Activated CD8-positive, alpha-beta T cell treated with anti-CD3 and anti-CD28 coated beads for 36 hours (primary cell): Measurements from ENCODE around the gene TLNRD1. TPM values are rescaled to one million over a fixed set of nuclear protein-coding genes. Genes with fewer than 3 reads are reported as not detected.
A peak's percentile ranks its signal among the peaks of the same experiment; 100 is the strongest.

Source experiments
- ATAC-seq: fragments of 200-7000 bp; cut with Tn5 transposase; one replicate; pipeline ENCODE4 v1.10.0; 2021; ENCODE audit warnings: mild to moderate bottlenecking, moderate library complexity
- CTCF ChIA-PET: fragments of 350-600 bp; sonication (Branson Sonifier 250); formaldehyde crosslinking; loops from one replicate; lab custom pipeline; 2021; ENCODE audit warnings: antibody characterized with exemption; lab: Charles Lee
- POLR2A ChIA-PET: fragments of 350-600 bp; sonication (Branson Sonifier 250); formaldehyde crosslinking; loops from one replicate; lab custom pipeline; 2021; ENCODE audit warnings: antibody characterized with exemption; lab: Charles Lee
- DNase-seq: peaks from one replicate; pipeline ENCODE4 v3.0.0-alpha.2; 2020
- H3K27ac Mint-ChIP-seq: one replicate; pipeline ENCODE4 v1.8.0; 2021; ENCODE audit warnings: mild to moderate bottlenecking, mixed read lengths
- H3K27me3 Mint-ChIP-seq: one replicate; pipeline ENCODE4 v1.8.0; 2021; ENCODE audit warnings: mixed read lengths
- H3K36me3 Mint-ChIP-seq: one replicate; pipeline ENCODE4 v1.8.0; 2021; ENCODE audit warnings: low read depth, mixed read lengths
- H3K4me1 Mint-ChIP-seq: one replicate; pipeline ENCODE4 v1.8.0; 2021; ENCODE audit warnings: low read depth, mixed read lengths
- H3K4me3 Mint-ChIP-seq: one replicate; pipeline ENCODE4 v1.8.0; 2021; ENCODE audit warnings: mild to moderate bottlenecking, moderate library complexity, mixed read lengths
- H3K9me3 Mint-ChIP-seq: one replicate; pipeline ENCODE4 v1.8.0; 2021; ENCODE audit warnings: mixed read lengths
- CTCF ChIP-seq: fragments of 200-600 bp; IDR thresholded peaks from one replicate; pipeline ENCODE4 v1.8.0; 2022; ENCODE audit warnings: antibody characterized with exemption, mild to moderate bottlenecking
- intact Hi-C: fragments of 100-400 bp; cut with micrococcal nuclease; formaldehyde crosslinking; loops from one replicate; pipeline ENCODE4 v1.10.0; 2022
- total RNA-seq, 2 experiments: library from RNA; stranded (reverse); gene quantifications; one replicate each; pipeline ENCODE4 v1.2.3, GENCODE V29; 2021

The TLNRD1 gene
- total RNA-seq, 2 experiments from 2014 or later, result 19.3 to 20.1 TPM

GRCh38 chr15:81023483-81024264, 23.0 kb downstream of the TLNRD1 start:
- DNase-seq, result peak; percentile 57
- Mint-ChIP-seq H3K4me3 (peak overlapping the region; percentile 32), H3K4me1 (peaks cover 30% of the 10 kb centered on the region), H3K27me3 (no peaks in the 10 kb centered on the region), H3K36me3 (no peaks in the 10 kb centered on the region), H3K27ac (peak overlapping the region; percentile 96), H3K9me3 (no peaks in the 10 kb centered on the region)
- intact Hi-C loops, result no loop called here
- ChIA-PET POLR2A (interaction anchor here (1.5 kb wide), 1 partner anchor 22 kb away, joined by 7 read pairs; the partner anchor contains the start of gene TLNRD1), CTCF (interaction anchor here (0.9 to 1.0 kb wide), 2 partner anchors 14 to 83 kb away, joined by 3 to 4 read pairs; no protein-coding TSS in a partner anchor)
- TF ChIP-seq CTCF, result no peak
- ATAC-seq, result peak; percentile 84

- peak overlapping the region; percentile 32 for H3K4me3 Mint-ChIP-seq
- POLR2A ChIA-PET, result interaction anchor here (1.5 kb wide), 1 partner anchor 23 kb away, joined by 7 read pairs; the partner anchor contains the start of gene TLNRD1
- peak overlapping the region; percentile 96 for H3K27ac Mint-ChIP-seq
- peaks cover under 1% of the 10 kb centered on the region for H3K9me3 Mint-ChIP-seq
- H3K4me1 Mint-ChIP-seq, result peaks cover 30% of the 10 kb centered on the region
- H3K27me3 Mint-ChIP-seq, result no peaks in the 10 kb centered on the region
- no peaks in the 10 kb centered on the region for H3K36me3 Mint-ChIP-seq
- no peak for TF ChIP-seq CTCF
- peak; percentile 4 for DNase-seq
- peak; percentile 3 for ATAC-seq
- CTCF ChIA-PET, result interaction anchor here (0.9 to 1.0 kb wide), 3 partner anchors 15 to 271 kb away, joined by 3 to 4 read pairs (median 3); no protein-coding TSS in a partner anchor
- intact Hi-C loops, result no loop called here
Measured at GRCh38 chr15:81024265-81024872, 23.6 kb downstream of the TLNRD1 start.

- POLR2A ChIA-PET, result no interaction called here
- no peak overlapping the region for H3K4me3 Mint-ChIP-seq
- DNase-seq, result no peak
- no peak for TF ChIP-seq CTCF
- peaks cover 4% of the 10 kb centered on the region for H3K27me3 Mint-ChIP-seq
- CTCF ChIA-PET, result interaction anchor here (0.9 kb wide), 1 partner anchor 270 kb away, joined by 3 read pairs; no protein-coding TSS in a partner anchor
- H3K27ac Mint-ChIP-seq, result no peak overlapping the region
- peaks cover 35% of the 10 kb centered on the region for H3K4me1 Mint-ChIP-seq
- ATAC-seq, result no peak
- peaks cover 6% of the 10 kb centered on the region for H3K9me3 Mint-ChIP-seq
- intact Hi-C loops, result no loop called here
- peaks cover 4% of the 10 kb centered on the region for H3K36me3 Mint-ChIP-seq
Measured at GRCh38 chr15:81024936-81025335, 24.2 kb downstream of the TLNRD1 start.

- peaks cover 7% of the 10 kb centered on the region for H3K27me3 Mint-ChIP-seq
- H3K27ac Mint-ChIP-seq, result no peak overlapping the region
- intact Hi-C loops, result no loop called here
- H3K36me3 Mint-ChIP-seq, result peaks cover 6% of the 10 kb centered on the region
- ATAC-seq (no peak), DNase-seq (no peak)
- ChIA-PET CTCF (interaction anchor here (1.1 to 1.3 kb wide), 2 partner anchors 23 to 24 kb away, joined by 3 read pairs; no protein-coding TSS in a partner anchor), POLR2A (interaction anchor here (1.6 kb wide), 1 partner anchor 25 kb away, joined by 7 read pairs; the partner anchor contains the start of gene TLNRD1)
- H3K4me3 Mint-ChIP-seq, result no peak overlapping the region
- H3K4me1 Mint-ChIP-seq, result peaks cover 38% of the 10 kb centered on the region
- H3K9me3 Mint-ChIP-seq, result peaks cover 9% of the 10 kb centered on the region
- no peak for TF ChIP-seq CTCF
Measured at GRCh38 chr15:81025721-81026370, 25.1 kb downstream of the TLNRD1 start.
